GM04503 (cell line): Measurements from ENCODE around the gene REPS1.

Experiments
- DNase-seq: peaks from one replicate; pipeline ENCODE4 v3.0.0-alpha.2; 2012; ENCODE audit warnings: low read depth

Gene REPS1

DNA sequence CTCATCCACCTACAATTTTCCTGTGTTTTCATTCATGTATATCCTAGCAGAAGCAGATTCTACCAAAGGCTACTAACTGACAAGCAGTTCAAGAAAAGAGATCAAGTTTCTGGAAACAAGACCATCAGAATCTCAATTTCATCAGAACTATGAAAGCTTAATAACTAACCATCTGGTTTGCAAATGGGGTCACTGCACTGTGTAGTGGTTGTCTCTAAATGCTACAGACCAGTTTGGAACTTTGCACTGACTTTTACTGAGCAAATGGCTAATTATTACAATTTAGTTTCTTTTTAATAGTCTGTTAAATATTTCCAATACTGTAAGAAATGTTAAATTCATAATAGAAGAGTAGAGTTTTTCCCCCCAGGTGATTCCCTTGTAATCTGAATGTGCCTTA is 64.5 kb downstream of the REPS1 start:
- no peak for DNase-seq

DNA sequence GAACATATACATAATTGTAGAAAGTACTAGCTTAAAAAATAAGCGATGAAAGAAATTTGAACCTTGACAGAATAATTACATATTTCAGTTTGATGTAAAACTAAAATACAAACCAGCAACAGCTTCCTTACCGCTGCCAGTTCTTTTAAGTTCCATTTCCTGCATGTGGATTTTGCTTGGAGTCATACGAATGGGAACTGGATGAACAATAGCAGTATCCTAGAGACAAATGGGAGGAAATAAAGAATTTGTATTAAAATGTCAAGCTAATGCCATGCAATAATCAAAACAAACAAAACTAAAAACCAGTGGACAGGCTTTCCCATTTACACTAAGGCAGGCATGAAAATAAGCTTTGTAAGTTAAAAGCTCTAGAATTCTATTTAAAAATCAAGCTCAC is 67.1 kb downstream of the REPS1 start:
- no peak for DNase-seq

DNA sequence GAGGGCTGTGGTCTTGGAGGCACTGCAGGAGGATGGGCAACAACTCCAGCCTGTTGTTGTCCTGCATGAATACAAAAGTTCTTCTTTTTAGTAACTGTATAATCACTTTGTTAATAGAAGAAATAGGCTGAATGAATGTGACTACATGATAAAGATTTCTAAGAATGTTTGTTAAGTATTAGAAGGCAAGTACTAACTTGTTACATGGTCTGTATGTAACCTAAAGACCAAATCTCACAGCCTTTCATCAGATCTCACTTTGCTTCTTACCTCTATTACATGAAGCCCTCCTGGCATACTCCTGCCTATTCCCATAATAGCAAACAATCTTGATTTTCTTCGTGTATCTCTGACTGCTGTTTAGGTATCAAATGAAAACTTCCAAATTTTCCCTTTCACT is 73.4 kb downstream of the REPS1 start:
- DNase-seq = no peak

DNA sequence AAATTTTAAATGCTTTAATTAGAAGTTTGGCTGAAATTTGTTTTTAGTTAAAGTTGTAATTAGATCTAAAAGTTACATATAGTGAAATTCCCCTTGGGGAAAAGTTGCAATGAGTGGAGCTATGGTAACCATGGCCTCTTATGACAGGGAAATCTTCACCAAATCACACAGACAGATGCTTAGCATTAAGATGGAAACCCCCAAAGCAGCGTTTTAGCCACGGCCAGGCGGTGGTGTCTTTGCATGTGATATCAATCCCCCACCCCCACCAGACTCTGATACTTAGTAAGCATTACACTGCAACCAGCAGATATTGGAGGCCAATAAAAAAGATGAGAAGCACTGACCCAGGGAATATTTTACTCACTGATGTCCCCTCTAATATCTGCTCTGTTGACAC is 75.7 kb downstream of the REPS1 start:
- DNase-seq = no peak

DNA sequence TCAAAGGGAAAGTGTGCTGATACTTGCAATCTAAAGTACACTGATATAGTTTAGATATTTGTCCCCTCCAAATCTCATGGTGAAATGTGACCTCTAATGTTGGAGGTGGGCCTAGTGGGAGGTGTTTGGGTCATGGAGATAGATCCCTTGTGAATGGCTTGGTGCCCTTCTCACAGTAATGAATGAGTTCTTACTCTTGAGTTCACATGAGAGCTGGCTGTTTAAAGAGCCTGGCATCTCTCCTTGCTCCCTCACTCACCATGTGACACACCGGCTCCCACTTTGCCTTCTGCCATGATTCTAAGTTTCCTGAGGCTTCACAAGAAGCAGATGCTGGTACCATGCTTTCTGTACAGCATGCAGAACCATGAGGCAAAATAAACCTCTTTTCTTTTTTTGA is 78.1 kb downstream of the REPS1 start:
- DNase-seq = no peak

DNA sequence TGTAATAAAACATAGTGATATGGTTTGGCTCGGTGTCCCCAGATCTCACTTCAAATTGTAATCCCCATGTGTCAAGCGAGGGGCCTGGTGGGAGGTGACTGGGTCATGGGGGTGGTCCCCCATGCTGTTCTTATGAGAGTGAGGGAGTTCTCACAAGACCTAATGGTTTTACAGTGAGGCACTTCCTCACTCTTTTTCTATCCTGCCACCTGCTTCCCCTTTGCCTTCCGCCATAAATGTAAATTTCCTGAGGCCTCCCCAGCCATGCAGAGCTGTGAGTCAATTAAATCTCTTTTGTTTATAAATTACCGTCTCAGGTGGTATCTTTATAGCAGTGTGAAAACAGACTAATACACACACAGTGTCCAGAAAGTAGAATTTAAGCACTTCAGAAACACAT is 78.5 kb downstream of the REPS1 start:
- no peak for DNase-seq

DNA sequence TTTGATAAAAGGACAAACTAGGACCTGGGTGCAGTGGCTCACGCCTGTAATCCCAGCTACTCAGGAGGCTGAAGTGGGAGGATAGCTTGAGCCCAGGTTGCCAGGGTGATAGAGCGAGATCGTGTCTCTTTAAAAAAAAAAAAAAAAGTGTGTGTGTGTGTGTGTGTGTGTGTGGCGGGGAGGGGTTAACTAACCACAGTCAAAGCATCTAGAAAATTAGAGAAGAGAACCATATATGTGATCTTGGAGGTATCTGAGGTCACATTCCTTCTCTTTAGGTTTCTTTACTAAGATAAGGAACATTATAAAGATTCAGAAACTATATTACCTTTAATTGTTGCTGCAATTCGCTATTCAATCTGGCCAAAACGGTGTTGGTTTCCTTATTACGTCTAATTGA is 80.9 kb downstream of the REPS1 start:
- no peak for DNase-seq

DNA sequence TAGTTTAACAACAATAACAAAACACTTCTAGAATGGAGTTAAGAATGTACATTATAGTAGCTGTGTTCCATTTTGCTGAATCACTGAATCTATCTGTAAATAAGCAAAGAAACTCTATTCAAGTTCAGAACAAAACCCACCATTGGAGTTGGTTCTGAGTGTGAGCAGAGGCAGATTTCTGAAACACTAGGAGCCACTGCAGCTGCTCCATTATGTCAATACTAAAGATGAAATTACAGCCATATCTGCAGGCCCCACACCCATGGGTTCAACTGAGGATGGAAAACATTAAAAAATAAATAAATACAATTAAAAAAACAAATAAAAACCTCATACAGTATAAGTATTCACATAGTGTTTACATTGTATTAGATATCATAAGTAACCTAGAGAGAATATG is 91.0 kb downstream of the REPS1 start:
- no peak for DNase-seq

DNA sequence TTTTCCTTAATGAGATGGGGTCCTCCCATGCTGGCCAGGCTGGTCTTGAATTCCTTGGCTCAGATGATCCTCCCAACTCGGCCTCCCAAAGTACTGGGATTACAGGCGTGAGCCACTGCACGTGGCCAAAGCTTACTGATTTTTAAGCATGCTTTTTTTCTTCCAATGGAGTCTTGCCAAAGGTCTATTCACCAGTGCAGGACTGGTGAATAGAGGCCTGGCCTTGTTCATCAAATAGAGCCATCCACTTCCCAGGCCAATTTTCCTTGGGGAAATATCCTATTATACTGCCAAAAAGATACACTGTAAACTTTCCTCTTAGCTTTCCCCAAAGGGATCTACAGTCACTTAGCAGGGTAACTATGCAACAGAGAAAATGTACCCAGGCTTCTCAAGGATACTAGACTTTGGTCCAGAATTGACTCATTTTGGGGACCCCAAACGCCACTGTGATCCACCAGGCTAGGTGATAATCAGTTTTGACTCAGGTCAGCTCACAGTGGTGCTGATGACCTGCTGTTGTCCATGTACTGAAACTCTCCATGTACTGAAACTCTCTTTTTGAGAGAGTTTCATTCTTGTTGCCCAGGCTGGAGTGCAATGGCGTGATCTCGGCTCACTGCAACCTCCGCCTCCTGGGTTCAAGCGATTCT is 91.8 kb downstream of the REPS1 start:
- no peak for DNase-seq

DNA sequence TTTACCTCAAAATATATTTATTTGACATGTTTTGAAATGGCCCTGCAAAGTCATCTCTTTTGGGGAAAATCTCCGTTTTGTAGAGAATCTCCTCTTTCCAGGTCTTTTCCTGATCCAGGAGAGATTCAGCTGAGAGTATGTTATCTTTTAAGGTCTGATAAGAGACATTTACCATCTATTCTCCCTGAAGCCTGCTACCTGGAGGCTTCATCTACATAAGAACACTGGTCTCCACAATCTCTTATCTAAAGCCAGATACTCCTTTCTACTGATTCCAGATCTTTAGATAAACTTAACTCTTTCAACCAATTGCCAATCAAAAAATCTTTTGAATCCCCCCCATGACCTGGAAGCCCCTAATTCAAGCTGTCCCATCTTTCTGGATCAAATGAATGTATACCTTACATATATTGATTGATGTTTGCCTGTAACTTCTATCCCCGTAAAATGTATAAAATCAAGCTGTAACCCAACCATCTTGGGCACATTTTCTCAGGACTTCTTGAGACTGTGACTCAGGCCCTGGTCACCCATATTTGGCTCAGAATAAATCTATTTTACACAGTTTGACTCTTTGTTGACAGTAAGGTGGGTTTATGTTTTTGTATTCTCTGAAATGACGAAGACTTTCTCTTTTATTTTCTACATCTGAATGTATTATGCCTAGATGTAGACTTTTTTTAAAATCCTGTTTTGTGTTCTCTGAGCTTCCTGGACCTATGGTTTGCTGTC is 96.6 kb downstream of the REPS1 start:
- no peak for DNase-seq

DNA sequence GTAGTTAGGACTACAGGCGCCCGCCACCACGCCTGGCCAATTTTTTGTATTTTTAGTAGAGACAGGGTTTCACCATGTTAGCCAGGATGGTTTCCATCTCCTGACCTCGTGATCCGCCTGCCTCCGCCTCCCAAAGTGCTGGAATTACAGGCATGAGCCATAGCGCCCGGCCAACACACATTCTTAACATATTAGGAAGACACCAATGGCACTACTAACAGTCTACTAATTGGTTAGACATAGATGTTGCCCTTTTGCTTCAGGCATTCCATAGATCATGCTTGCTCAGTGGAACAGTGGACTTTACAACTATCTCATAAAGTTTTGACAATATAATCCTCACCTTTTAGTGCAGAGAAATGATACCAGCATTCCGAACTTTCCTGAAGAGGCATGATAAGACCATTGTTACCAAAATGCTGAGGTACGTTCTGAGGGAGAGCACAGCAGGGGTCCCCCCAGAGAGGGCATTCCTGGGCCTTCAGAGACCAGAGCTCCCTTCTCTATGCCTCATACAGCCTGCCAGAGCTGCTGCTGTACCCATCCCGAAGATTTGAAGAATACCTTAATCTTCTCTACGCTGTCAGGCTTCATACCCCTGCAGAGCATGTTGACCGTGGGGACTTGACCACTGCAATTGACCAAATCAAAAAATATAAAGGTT is 102.8 kb downstream of the REPS1 start:
- no peak for DNase-seq

DNA sequence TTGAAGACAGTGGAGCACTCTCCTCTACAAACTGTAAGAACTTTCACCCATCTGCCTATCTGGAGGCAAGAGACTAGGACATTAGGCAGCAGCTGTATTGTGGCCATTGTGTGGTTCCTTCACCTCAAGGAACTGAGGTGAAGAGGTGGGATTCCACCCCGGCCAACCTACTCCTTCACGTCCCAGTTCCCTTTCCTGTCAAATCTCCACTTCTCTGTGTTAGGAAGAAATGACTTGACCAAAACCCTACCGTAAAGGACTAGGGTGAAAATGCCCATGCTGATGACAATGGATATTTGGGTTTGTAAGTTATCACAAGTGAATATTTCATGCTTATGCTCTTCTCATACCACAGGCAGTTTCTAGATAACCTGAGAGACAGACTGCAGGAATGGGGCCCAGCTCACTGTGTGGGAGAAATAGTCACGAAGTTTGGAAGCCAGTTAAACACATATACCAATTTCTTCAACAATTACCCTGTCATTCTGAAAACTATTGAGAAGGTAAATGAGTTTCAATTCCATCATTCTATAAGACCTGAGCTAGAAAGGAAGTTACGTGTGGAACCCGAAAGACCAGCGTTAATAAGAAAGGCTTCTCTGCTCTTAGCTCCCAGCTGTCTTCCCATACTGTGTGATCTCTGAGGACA is 105.6 kb downstream of the REPS1 start:
- DNase-seq = no peak

DNA sequence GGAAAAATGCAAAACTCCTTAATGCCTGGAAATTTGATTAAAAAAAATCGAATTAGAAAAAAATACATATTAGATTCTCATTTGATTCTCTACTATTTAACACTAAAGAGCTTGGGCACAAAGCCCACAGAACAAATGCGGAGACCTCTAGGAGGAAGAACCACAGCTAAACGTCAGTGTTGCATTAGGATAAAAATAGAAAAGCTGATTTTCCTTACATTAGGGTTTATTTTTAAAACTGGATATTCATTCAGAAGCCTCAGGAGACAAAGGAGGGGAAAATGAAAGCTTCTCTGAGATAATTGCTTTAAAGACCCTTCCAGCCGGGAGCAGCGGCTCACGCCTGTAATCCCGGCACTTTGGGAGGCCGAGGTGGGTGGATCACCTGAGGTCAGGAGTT is 114.9 kb downstream of the REPS1 start:
- DNase-seq = no peak

DNA sequence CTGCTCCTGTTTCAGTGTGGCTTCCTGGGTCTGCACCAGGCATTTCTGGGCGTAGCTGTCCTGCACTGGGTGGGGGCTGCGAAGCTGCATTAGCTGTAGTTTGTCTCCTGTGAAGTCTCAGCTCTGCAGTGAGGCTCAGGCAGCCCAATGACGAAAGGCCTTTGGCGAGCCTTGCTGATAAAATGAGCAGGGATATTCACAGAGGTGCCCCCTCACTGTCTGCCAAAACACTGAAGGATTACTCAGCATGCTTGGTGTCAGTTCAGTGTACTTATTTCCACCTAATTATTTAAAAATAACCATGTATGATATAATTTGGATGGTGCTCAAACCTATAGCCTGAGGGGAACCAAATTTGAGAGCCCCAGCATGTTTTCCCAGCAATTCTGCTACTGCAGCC is 118.7 kb downstream of the REPS1 start:
- no peak for DNase-seq

DNA sequence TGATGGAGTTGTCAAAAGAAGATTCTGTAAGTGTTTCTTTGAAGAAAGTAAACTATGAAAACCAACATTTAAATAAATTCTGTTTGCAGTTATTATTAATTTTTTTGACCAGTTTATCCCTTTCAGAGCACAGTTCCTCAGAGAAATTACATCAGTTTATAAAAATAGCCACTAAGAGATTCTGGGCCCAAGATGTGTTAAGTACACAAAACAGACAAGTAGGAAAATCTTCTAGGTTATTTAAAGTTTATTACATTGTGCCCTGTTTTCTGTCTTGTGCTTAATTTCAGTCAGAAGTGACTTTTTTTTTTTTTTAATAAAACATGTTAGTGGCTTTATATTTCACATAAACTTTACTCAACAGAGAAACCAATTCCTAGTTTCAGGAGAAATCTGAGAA is 119.9 kb downstream of the REPS1 start:
- DNase-seq = no peak

DNA sequence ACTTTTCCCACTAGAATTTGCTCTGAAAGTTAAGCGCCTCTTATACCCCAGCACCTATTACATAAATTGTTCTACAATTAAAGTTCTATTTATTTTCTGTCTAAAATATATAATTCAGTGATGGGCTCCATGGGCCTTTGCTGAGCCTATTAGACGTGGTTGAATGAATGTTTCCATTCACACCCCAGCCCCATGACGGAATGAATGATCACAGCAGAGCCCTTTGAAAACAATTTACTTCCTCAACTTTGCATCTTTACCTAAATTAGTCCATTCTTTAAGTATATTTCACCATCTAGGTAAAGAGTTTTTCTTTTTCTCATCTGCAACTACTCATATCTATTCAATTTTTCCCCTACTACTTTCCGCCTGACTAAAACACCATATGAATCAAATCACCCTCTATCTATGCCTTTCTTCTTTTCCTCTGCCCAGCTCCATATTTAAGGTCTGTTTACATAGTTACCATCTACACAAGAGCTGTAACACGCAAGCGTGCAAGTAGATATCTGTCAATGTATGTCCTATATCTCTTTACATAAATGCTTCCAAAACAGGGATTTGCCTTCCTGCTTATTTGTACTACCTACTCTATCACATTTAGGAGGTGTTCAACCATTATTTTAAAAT is 122.5 kb downstream of the REPS1 start:
- no peak for DNase-seq

DNA sequence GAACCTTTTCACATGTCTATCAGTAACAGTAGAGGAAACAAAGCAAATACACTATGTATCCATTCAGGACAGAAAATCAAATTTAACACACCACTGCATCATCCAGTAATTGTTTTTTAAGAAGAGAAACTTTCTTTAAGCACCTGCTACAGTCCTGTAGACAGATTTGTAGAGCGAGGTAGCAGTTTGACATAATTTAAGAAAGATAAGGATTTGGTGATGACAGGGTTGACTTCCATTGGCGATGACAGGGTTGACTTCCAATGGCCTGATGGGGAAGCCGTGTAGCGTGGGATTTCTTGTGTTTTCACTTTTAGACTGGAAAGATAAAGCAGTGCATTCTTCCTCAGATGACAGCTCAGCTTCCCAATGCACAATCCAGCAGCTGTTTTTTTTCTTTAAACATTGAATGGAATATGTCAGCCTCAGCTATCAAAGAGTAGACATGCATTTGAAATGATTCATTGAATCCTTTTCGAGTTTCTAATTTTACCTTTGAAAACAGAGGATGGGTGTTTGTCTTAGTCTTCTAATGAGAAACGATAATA is 123.6 kb downstream of the REPS1 start:
- no peak for DNase-seq

DNA sequence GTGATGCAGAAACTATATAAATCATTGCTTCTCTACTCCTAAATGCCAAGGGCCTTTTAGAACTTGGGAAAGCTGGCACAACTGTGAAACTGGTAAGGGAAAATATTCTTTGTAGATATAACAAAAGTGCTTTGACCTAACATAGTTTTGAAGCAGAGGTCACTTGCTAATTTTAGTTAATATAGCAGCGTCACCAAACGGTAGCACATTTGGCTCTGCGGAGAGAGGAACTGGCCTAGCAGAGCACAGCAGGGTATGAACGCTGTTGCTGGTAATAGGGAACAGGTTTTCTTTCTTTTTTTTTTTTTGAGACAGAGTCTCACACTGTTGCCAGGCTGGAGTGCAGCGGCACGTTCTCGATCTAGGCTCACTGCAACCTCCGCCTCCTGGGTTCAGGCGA is 124.7 kb downstream of the REPS1 start:
- DNase-seq = no peak

DNA sequence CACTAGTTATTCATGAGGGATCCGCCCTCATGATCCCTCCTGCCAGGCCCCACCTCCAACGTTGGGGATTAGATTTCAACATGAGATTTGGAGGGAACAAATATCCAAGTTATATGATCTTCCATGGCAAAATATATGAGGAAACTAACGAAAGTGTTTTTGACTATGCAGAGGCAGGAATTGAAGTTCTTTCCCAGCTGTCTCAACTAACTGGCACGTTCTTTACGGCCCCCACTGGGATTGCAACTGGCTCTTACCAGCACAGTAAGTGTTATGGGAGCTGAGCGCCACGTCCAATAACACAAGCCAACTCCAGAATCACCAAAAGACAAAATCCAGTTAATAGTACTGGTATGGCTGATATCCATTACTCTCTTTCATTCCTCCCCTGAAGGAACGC is 125.6 kb downstream of the REPS1 start:
- DNase-seq = no peak

DNA sequence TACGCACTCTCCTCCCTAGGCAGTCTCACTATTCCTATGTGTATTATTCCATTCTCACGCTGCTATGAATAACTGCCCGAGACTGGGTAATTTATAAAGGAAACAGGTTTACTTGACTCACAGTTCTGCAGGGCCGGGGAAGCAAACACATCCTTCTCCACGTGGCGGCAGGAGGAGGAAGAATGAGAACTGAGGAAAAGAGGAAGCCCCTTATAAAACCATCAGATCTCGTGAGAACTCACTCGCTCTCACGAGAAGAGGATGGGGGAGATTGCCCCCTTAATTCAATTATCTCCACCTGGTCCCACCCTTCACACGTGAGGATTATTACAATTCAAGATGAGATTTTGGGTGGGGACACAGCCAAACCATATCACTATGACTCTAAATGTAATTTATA is 130.3 kb downstream of the REPS1 start:
- no peak for DNase-seq

DNA sequence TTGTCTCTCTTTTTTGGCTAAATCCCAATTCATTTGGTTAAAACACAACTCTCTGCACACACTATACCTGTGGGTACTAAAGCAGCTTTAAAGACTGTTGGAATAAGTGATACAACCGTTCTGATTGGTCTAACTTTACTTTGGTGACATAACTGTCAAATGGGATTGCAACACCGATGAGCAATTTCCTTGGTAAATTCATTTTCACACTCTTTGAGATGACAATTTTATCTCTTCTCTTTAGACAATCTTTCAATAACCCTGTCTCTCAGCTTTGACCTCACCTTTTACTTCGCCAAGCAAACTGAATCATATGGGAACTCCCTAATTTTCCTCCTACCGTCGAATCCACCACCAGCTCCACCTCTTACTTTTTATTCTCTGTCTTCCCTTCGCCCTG is 131.4 kb downstream of the REPS1 start:
- DNase-seq = no peak
